WTC11 (cell line): ENCODE measurements around the gene GAD2. TPM values are rescaled to one million over a fixed set of nuclear protein-coding genes. Genes with fewer than 3 reads are reported as not detected.

Experiments used
- ATAC-seq: fragments of 200-7000 bp; cut with Tn5 transposase; 2 replicates; pipeline ENCODE4 v1.10.0; 2021; ENCODE audit warnings: mild to moderate bottlenecking, moderate library complexity
- CTCF ChIA-PET: fragments of 300-600 bp; sonication (Branson Sonifier 250); formaldehyde crosslinking; loops from one replicate; lab custom pipeline; 2021; ENCODE audit warnings: antibody characterized with exemption; lab: Charles Lee
- POLR2A ChIA-PET: fragments of 350-600 bp; sonication (Branson Sonifier 250); formaldehyde crosslinking; loops from one replicate; lab custom pipeline; 2021; ENCODE audit warnings: antibody characterized with exemption; lab: Charles Lee
- DNase-seq: peaks from one replicate; pipeline ENCODE4 v3.0.0; 2021; ENCODE audit warnings: low spot score
- H3K27ac Mint-ChIP-seq: 2 replicates; pipeline ENCODE4 v1.8.0; 2021; ENCODE audit warnings: mixed read lengths
- H3K27me3 Mint-ChIP-seq: 2 replicates; pipeline ENCODE4 v1.8.0; 2021; ENCODE audit warnings: low read depth, mild to moderate bottlenecking, moderate library complexity, mixed read lengths
- H3K36me3 Mint-ChIP-seq: 2 replicates; pipeline ENCODE4 v1.8.0; 2021; ENCODE audit warnings: mixed read lengths
- H3K4me1 Mint-ChIP-seq: 2 replicates; pipeline ENCODE4 v1.8.0; 2022; ENCODE audit warnings: mixed read lengths
- H3K4me3 Mint-ChIP-seq: 2 replicates; pipeline ENCODE4 v1.8.0; 2021; ENCODE audit warnings: mild to moderate bottlenecking, moderate library complexity, mixed read lengths
- H3K9me3 Mint-ChIP-seq: 2 replicates; pipeline ENCODE4 v1.8.0; 2021; ENCODE audit warnings: mixed read lengths
- CREM ChIP-seq: sonication (generic); formaldehyde crosslinking; IDR thresholded peaks from 2 replicates; pipeline ENCODE4 v1.8.1; 2022; ENCODE audit warnings: mild to moderate bottlenecking, missing genetic modification reagents, moderate library complexity
- EMX1 ChIP-seq: fragments of 250-450 bp; sonication (Bioruptor Pico); IDR thresholded peaks from 2 replicates; pipeline ENCODE4 v1.8.0; 2021; ENCODE audit warnings: mild to moderate bottlenecking
- GTF2I ChIP-seq: fragments of 250-450 bp; sonication (Bioruptor Pico); conservative IDR thresholded peaks from 2 replicates; pipeline ENCODE4 v1.4.0; 2021; ENCODE audit warnings: mild to moderate bottlenecking
- NR1H2 ChIP-seq: sonication (generic); formaldehyde crosslinking; IDR thresholded peaks from 2 replicates; pipeline ENCODE4 v1.9.0; 2021; ENCODE audit warnings: mild to moderate bottlenecking, moderate library complexity, missing genetic modification reagents
- NR2C2 ChIP-seq: sonication (generic); formaldehyde crosslinking; IDR thresholded peaks from 2 replicates; pipeline ENCODE4 v1.8.0; 2022; ENCODE audit warnings: mild to moderate bottlenecking, missing genetic modification reagents
- OVOL2 ChIP-seq: fragments of 250-450 bp; sonication (Bioruptor Pico); IDR thresholded peaks from 2 replicates; pipeline ENCODE4 v1.9.0; 2021; ENCODE audit warnings: mild to moderate bottlenecking, borderline replicate concordance
- SP1 ChIP-seq: sonication (generic); formaldehyde crosslinking; conservative IDR thresholded peaks from 2 replicates; pipeline ENCODE4 v1.8.1; 2022; ENCODE audit warnings: missing genetic modification reagents
- TEAD1 ChIP-seq: sonication (generic); formaldehyde crosslinking; IDR thresholded peaks from 2 replicates; pipeline ENCODE4 v1.8.0; 2022; ENCODE audit warnings: mild to moderate bottlenecking, missing genetic modification reagents
- TEAD4 ChIP-seq: sonication (generic); formaldehyde crosslinking; IDR thresholded peaks from 2 replicates; pipeline ENCODE4 v1.8.0; 2022; ENCODE audit warnings: mild to moderate bottlenecking, missing genetic modification reagents
- ZNF121 ChIP-seq: sonication (generic); formaldehyde crosslinking; IDR thresholded peaks from 2 replicates; pipeline ENCODE4 v1.8.0; 2023; ENCODE audit warnings: missing genetic modification reagents
- ZNF232 ChIP-seq: sonication (generic); formaldehyde crosslinking; IDR thresholded peaks from 2 replicates; pipeline ENCODE4 v1.8.0; 2022; ENCODE audit warnings: mild to moderate bottlenecking, missing genetic modification reagents
- ZNF671 ChIP-seq: fragments of 250-450 bp; sonication (Bioruptor Pico); IDR thresholded peaks from 2 replicates; pipeline ENCODE4 v1.8.0; 2021; ENCODE audit warnings: mild to moderate bottlenecking
- total RNA-seq: library from RNA; stranded (reverse); gene quantifications from 3 replicates; pipeline ENCODE4 v1.2.3, GENCODE V29; 2021
- TF ChIP-seq, protein P1 (sequence below): sonication (generic); formaldehyde crosslinking; IDR thresholded peaks from 2 replicates; pipeline ENCODE4 v1.8.0; 2023; ENCODE audit warnings: missing genetic modification reagents
- TF ChIP-seq, protein P2 (sequence below): fragments of 250-450 bp; sonication (Bioruptor Pico); IDR thresholded peaks from 2 replicates; pipeline ENCODE4 v2.1.2; 2022; ENCODE audit warnings: mild to moderate bottlenecking, moderate library complexity
- TF ChIP-seq, protein P3 (sequence below): fragments of 250-450 bp; sonication (Bioruptor Pico); IDR thresholded peaks from 2 replicates; pipeline ENCODE4 v1.8.0; 2021; ENCODE audit warnings: mild to moderate bottlenecking
- TF ChIP-seq, protein P4 (sequence below): sonication (generic); formaldehyde crosslinking; IDR thresholded peaks from 2 replicates; pipeline ENCODE4 v1.8.1; 2023; ENCODE audit warnings: mild to moderate bottlenecking, missing genetic modification reagents, borderline replicate concordance
- TF ChIP-seq, protein P5 (sequence below): sonication (generic); formaldehyde crosslinking; IDR thresholded peaks from 2 replicates; pipeline ENCODE4 v1.8.1; 2023; ENCODE audit warnings: mild to moderate bottlenecking, missing genetic modification reagents, moderate library complexity
- TF ChIP-seq, protein P6 (sequence below): fragments of 200-600 bp; IDR thresholded peaks from 2 replicates; pipeline ENCODE4 v1.8.0; 2022; ENCODE audit warnings: antibody characterized with exemption
- TF ChIP-seq, protein P7 (sequence below): sonication (generic); formaldehyde crosslinking; IDR thresholded peaks from 2 replicates; pipeline ENCODE4 v1.8.1; 2023; ENCODE audit warnings: mild to moderate bottlenecking, missing genetic modification reagents, moderate library complexity

The GAD2 gene
- total RNA-seq, 1 experiment from 2014 or later, result 1.7 TPM

DNA sequence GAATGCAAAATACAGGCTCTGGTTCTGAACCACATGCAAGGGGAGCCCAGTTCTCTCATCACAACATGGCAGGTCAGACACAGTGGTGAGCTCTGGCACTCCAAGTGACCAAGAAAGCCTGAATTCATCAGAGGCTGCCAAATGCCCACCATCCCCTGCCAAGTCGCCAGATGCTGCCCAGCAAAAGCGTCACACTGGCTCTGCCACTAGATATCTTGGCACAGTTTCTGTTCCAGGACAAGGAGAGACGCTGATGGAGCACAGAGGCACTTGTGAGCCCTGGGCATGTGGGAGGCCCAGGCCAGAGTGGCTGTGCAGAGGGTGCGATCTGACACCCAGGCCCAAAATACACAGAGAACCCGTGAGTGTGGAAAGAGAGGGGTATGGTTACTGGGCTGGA is 57.8 kb downstream of the GAD2 start:
- Mint-ChIP-seq H3K4me1 (peaks cover 11% of the 10 kb centered on the region), H3K36me3 (no peaks in the 10 kb centered on the region), H3K27ac (no peak overlapping the region), H3K4me3 (no peak overlapping the region), H3K9me3 (no peaks in the 10 kb centered on the region), H3K27me3 (no peaks in the 10 kb centered on the region)
- ATAC-seq, result no peak
- no peak for DNase-seq
- CTCF ChIA-PET, result interaction anchor here (1.1 kb wide), 1 partner anchor 399 kb away, joined by 3 read pairs; no protein-coding TSS in a partner anchor
- TF ChIP-seq ZNF121 (CRISPR knock-in tag) (no peak), GTF2I (CRISPR knock-in tag) (no peak), OVOL2 (CRISPR knock-in tag) (no peak), SP1 (CRISPR knock-in tag) (no peak), ZNF671 (no peak), ZNF232 (no peak), EMX1 (CRISPR knock-in tag) (no peak), TEAD4 (no peak)
- TF ChIP-seq, protein P1, sequence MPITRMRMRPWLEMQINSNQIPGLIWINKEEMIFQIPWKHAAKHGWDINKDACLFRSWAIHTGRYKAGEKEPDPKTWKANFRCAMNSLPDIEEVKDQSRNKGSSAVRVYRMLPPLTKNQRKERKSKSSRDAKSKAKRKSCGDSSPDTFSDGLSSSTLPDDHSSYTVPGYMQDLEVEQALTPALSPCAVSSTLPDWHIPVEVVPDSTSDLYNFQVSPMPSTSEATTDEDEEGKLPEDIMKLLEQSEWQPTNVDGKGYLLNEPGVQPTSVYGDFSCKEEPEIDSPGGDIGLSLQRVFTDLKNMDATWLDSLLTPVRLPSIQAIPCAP (CRISPR knock-in tag), result no peak
- TF ChIP-seq, protein P2, sequence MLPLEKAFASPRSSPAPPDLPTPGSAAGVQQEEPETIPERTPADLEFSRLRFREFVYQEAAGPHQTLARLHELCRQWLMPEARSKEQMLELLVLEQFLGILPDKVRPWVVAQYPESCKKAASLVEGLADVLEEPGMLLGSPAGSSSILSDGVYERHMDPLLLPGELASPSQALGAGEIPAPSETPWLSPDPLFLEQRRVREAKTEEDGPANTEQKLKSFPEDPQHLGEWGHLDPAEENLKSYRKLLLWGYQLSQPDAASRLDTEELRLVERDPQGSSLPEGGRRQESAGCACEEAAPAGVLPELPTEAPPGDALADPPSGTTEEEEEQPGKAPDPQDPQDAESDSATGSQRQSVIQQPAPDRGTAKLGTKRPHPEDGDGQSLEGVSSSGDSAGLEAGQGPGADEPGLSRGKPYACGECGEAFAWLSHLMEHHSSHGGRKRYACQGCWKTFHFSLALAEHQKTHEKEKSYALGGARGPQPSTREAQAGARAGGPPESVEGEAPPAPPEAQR (CRISPR knock-in tag), result no peak
- TF ChIP-seq, protein P3, sequence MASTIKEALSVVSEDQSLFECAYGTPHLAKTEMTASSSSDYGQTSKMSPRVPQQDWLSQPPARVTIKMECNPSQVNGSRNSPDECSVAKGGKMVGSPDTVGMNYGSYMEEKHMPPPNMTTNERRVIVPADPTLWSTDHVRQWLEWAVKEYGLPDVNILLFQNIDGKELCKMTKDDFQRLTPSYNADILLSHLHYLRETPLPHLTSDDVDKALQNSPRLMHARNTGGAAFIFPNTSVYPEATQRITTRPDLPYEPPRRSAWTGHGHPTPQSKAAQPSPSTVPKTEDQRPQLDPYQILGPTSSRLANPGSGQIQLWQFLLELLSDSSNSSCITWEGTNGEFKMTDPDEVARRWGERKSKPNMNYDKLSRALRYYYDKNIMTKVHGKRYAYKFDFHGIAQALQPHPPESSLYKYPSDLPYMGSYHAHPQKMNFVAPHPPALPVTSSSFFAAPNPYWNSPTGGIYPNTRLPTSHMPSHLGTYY (CRISPR knock-in tag), result no peak
- TF ChIP-seq, protein P4, sequence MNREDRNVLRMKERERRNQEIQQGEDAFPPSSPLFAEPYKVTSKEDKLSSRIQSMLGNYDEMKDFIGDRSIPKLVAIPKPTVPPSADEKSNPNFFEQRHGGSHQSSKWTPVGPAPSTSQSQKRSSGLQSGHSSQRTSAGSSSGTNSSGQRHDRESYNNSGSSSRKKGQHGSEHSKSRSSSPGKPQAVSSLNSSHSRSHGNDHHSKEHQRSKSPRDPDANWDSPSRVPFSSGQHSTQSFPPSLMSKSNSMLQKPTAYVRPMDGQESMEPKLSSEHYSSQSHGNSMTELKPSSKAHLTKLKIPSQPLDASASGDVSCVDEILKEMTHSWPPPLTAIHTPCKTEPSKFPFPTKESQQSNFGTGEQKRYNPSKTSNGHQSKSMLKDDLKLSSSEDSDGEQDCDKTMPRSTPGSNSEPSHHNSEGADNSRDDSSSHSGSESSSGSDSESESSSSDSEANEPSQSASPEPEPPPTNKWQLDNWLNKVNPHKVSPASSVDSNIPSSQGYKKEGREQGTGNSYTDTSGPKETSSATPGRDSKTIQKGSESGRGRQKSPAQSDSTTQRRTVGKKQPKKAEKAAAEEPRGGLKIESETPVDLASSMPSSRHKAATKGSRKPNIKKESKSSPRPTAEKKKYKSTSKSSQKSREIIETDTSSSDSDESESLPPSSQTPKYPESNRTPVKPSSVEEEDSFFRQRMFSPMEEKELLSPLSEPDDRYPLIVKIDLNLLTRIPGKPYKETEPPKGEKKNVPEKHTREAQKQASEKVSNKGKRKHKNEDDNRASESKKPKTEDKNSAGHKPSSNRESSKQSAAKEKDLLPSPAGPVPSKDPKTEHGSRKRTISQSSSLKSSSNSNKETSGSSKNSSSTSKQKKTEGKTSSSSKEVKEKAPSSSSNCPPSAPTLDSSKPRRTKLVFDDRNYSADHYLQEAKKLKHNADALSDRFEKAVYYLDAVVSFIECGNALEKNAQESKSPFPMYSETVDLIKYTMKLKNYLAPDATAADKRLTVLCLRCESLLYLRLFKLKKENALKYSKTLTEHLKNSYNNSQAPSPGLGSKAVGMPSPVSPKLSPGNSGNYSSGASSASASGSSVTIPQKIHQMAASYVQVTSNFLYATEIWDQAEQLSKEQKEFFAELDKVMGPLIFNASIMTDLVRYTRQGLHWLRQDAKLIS (CRISPR knock-in tag), result no peak
- TF ChIP-seq, protein P5, sequence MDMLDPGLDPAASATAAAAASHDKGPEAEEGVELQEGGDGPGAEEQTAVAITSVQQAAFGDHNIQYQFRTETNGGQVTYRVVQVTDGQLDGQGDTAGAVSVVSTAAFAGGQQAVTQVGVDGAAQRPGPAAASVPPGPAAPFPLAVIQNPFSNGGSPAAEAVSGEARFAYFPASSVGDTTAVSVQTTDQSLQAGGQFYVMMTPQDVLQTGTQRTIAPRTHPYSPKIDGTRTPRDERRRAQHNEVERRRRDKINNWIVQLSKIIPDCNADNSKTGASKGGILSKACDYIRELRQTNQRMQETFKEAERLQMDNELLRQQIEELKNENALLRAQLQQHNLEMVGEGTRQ, result no peak
- TF ChIP-seq, all 79 proteins: peak for 0
- POLR2A ChIA-PET, result no interaction called here

DNA sequence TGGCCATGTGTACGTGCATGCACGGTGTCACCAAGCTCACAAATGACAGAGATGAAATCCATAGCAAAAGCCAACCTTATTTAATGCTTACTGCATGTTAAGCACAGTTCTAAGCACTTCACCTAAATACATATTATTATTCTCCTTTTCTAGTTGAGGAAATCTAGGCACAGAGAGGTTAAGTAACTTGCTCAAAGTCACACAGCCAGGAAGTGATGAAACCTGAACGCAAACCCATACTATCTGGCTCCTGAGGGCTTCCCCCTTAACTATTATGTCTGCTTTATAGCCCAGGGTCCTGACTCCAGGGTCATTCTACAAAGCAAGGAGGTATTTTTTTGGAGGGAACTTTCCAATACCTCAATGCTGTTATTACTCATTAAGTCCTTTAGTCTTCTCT is 61.7 kb downstream of the GAD2 start:
- Mint-ChIP-seq H3K27me3 (no peaks in the 10 kb centered on the region), H3K9me3 (no peaks in the 10 kb centered on the region), H3K36me3 (no peaks in the 10 kb centered on the region), H3K4me1 (peaks cover 3% of the 10 kb centered on the region; the same call in 1 of the 2 replicates), H3K4me3 (no peak overlapping the region), H3K27ac (no peak overlapping the region)
- ChIA-PET POLR2A (no interaction called here), CTCF (interaction anchor here (1.2 kb wide), 1 partner anchor 8 kb away, joined by 3 read pairs; no protein-coding TSS in a partner anchor)
- ATAC-seq, result no peak
- TF ChIP-seq, protein P6, sequence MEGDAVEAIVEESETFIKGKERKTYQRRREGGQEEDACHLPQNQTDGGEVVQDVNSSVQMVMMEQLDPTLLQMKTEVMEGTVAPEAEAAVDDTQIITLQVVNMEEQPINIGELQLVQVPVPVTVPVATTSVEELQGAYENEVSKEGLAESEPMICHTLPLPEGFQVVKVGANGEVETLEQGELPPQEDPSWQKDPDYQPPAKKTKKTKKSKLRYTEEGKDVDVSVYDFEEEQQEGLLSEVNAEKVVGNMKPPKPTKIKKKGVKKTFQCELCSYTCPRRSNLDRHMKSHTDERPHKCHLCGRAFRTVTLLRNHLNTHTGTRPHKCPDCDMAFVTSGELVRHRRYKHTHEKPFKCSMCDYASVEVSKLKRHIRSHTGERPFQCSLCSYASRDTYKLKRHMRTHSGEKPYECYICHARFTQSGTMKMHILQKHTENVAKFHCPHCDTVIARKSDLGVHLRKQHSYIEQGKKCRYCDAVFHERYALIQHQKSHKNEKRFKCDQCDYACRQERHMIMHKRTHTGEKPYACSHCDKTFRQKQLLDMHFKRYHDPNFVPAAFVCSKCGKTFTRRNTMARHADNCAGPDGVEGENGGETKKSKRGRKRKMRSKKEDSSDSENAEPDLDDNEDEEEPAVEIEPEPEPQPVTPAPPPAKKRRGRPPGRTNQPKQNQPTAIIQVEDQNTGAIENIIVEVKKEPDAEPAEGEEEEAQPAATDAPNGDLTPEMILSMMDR, result no peak
- no peak for TF ChIP-seq CREM (CRISPR knock-in tag)
- TF ChIP-seq, protein P7, sequence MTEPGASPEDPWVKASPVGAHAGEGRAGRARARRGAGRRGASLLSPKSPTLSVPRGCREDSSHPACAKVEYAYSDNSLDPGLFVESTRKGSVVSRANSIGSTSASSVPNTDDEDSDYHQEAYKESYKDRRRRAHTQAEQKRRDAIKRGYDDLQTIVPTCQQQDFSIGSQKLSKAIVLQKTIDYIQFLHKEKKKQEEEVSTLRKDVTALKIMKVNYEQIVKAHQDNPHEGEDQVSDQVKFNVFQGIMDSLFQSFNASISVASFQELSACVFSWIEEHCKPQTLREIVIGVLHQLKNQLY (CRISPR knock-in tag), result no peak
- TF ChIP-seq TEAD1 (CRISPR knock-in tag), result no peak
- no peak for TF ChIP-seq NR1H2 (CRISPR knock-in tag)
- no peak for TF ChIP-seq NR2C2 (CRISPR knock-in tag)
- DNase-seq, result no peak
